Esophagus muscularis mucosa (tissue), 4 donors: ENCODE data around the gene ZNF408. TPM values are rescaled to one million over a fixed set of nuclear protein-coding genes. Genes with fewer than 3 reads are reported as not detected.

Experiments used
- DNase-seq: peaks from one replicate; pipeline ENCODE4 v3.0.0-alpha.2; 2017; ENCODE audit errors: extremely low spot score
- H3K27ac ChIP-seq, 4 donors: fragments of 200-600 bp; sonication (generic); replicated peaks in 1 of 4; 1 replicate in 3 of 4; 2 replicates in 1 of 4; pipeline ENCODE4 v1.5.1; 2016 to 2019; ENCODE audit warnings: mild to moderate bottlenecking in 1 of 4
- H3K27me3 ChIP-seq, 4 donors: fragments of 200-600 bp; sonication (generic); one replicate each; pipeline versions ENCODE4 v1.5.1 to v1.6.0; 2016 to 2019
- H3K36me3 ChIP-seq, 4 donors: fragments of 200-600 bp; sonication (generic); one replicate each; pipeline ENCODE4 v1.5.1; 2016 to 2019
- H3K4me1 ChIP-seq, 4 donors: fragments of 200-600 bp; sonication (generic); one replicate each; pipeline ENCODE4 v1.5.1; 2016 to 2019
- H3K4me3 ChIP-seq, 4 donors: fragments of 200-600 bp; sonication (generic); 1 replicate in 2 of 4; 2 replicates in 2 of 4; pipeline ENCODE4 v1.5.1; 2016 to 2019; ENCODE audit warnings: mild to moderate bottlenecking in 4 of 4, moderate library complexity in 1 of 4
- H3K9me3 ChIP-seq, 4 donors: fragments of 200-600 bp; sonication (generic); 1 replicate in 3 of 4; 2 replicates in 1 of 4; pipeline ENCODE4 v1.5.1; 2016 to 2019
- EP300 ChIP-seq: sonication (generic); formaldehyde crosslinking; IDR thresholded peaks from one replicate; pipeline ENCODE4 v1.6.1; 2017; ENCODE audit warnings: antibody characterized with exemption
- POLR2A ChIP-seq: fragments of 450-650 bp; IDR thresholded peaks from one replicate; pipeline ENCODE4 v1.6.1; 2017; ENCODE audit warnings: antibody characterized with exemption, moderate library complexity, mild to moderate bottlenecking, low read depth
- POLR2AphosphoS5 ChIP-seq, 2 donors: sonication (generic); formaldehyde crosslinking; IDR thresholded peaks; one replicate each; pipeline ENCODE4 v1.6.1; 2017; ENCODE audit warnings: antibody characterized with exemption in 2 of 2
- WGBS: methylation state at CpG from one replicate; pipeline ENCODE4 v1.1.5; 2018; 5-methylcytosine and 5-hydroxymethylcytosine counted together
- intact Hi-C: fragments of 100-400 bp; cut with DNase I; formaldehyde crosslinking; loops from one replicate; pipeline ENCODE4 v1.15.1; 2023
- total RNA-seq, 4 donors: library from RNA; depleted of rRNA; stranded (reverse); fragments of >200 nt; gene quantifications; one replicate each; pipeline versions ENCODE4 v1.1.0 to v1.2.1, GENCODE V29; 2016
- TF ChIP-seq, protein P1 (sequence below), 3 experiments: fragments of 200-600 bp in 2 of 3; fragments of 450-650 bp in 1 of 3; sonication (generic) in 2 of 3; IDR thresholded peaks; one replicate each; pipeline ENCODE4 v1.5.1; 2017 to 2019; ENCODE audit warnings: antibody characterized with exemption in 3 of 3, mild to moderate bottlenecking in 2 of 3, moderate library complexity in 1 of 3

The ZNF408 gene
- total RNA-seq, 4 donors from 2014 or later, result 7.1 to 12.6 (median 10.3) TPM

DNA sequence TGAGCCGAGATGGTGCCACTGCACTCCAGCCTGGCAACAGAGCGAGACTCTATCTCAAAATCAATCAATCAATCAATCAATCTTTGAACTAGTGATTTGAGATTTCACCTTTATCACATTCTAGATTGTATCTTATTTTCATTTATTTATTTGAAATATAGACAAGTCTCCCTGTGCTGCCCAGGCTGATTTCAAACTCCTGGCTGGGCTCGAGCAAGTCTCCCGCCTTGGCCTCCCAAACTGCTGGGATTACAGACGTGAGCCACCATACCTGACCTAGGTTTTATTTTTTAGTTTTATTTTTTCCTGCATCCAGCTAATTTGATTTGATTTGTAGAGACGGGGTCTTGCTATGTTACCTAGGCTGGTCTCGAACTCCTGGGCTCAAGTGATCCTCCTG, 35.3 kb downstream of the ZNF408 start:
- intact Hi-C loops, result no loop called here
- no peaks in the 10 kb centered on the region for H3K27me3 ChIP-seq
- TF ChIP-seq, protein P1, sequence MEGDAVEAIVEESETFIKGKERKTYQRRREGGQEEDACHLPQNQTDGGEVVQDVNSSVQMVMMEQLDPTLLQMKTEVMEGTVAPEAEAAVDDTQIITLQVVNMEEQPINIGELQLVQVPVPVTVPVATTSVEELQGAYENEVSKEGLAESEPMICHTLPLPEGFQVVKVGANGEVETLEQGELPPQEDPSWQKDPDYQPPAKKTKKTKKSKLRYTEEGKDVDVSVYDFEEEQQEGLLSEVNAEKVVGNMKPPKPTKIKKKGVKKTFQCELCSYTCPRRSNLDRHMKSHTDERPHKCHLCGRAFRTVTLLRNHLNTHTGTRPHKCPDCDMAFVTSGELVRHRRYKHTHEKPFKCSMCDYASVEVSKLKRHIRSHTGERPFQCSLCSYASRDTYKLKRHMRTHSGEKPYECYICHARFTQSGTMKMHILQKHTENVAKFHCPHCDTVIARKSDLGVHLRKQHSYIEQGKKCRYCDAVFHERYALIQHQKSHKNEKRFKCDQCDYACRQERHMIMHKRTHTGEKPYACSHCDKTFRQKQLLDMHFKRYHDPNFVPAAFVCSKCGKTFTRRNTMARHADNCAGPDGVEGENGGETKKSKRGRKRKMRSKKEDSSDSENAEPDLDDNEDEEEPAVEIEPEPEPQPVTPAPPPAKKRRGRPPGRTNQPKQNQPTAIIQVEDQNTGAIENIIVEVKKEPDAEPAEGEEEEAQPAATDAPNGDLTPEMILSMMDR (IDR thresholded peaks at IDR 0.05), result no peak
- TF ChIP-seq EP300 (no peak), POLR2A (no peak), POLR2AphosphoS5 (IDR thresholded peaks at IDR 0.05) (no peak)
- no peaks in the 10 kb centered on the region for H3K4me1 ChIP-seq
- H3K9me3 ChIP-seq, result no peaks in the 10 kb centered on the region
- H3K27ac ChIP-seq, result no peak overlapping the region
- WGBS, result 88% methylated on average over 7 of the region's 7 CpGs
- DNase-seq, result no peak
- H3K4me3 ChIP-seq, result no peak overlapping the region
- peaks cover 0 to 5% (median 2%) of the 10 kb centered on the region in 4 donors for H3K36me3 ChIP-seq

DNA sequence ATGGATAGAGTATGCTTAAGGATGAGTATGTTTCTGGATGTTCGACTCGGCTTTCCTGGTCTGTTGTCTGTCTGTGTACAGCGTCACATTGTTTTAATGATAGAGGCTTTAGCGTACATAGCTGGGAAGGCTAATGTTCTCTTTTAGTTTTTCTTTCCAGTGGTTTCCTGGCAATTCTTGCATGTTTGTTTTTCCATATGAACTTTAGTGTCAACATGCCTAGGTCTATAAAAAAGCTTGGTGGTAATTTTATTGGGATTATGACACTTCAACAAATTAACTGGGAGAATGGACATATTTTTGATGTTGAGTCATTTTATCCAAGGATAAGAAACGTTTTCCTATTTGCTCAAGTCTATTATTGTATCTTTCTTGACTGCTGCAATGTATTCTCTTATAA, 35.8 kb downstream of the ZNF408 start:
- Histone ChIP-seq H3K27ac (no peak overlapping the region), H3K4me3 (no peak overlapping the region), H3K27me3 (no peaks in the 10 kb centered on the region), H3K36me3 (peaks cover 0 to 10% (median 7%) of the 10 kb centered on the region in 4 donors), H3K4me1 (no peaks in the 10 kb centered on the region), H3K9me3 (no peaks in the 10 kb centered on the region)
- no peak for DNase-seq
- intact Hi-C loops, result no loop called here
- WGBS, result 73% methylated on average over 5 of the region's 5 CpGs
- no peak for TF ChIP-seq EP300
- TF ChIP-seq POLR2A, result no peak
- no peak for TF ChIP-seq POLR2AphosphoS5 (IDR thresholded peaks at IDR 0.05)
- TF ChIP-seq, protein P1 (IDR thresholded peaks at IDR 0.05), result no peak

DNA sequence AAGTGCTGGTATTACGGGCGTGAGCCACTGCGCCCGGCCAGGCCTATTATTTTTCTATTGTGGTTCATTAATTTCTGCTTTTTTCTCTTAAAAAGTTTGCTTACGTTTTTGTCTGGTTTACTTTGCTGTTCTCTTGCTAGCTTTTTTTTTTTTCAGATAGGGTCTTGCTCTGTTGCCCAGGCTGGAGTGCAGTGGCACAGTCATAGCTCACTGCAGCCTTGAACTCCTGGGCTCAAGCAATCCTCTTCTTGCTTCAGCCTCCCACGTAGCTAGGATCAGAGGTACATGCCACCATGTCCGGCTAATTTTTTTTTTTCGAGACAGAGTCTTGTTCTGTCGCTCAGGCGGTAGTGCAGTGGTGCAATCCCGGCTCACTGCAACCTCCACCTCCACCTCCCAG, 36.9 kb downstream of the ZNF408 start:
- no peak overlapping the region for H3K27ac ChIP-seq
- no peak for TF ChIP-seq EP300
- TF ChIP-seq, protein P1 (IDR thresholded peaks at IDR 0.05), result no peak
- no peaks in the 10 kb centered on the region for H3K9me3 ChIP-seq
- 93% methylated on average over 11 of the region's 11 CpGs for whole genome bisulfite sequencing
- intact Hi-C loops, result no loop called here
- DNase-seq, result no peak
- no peaks in the 10 kb centered on the region for H3K4me1 ChIP-seq
- no peak overlapping the region for H3K4me3 ChIP-seq
- peaks cover 3 to 20% (median 17%) of the 10 kb centered on the region in 4 donors for H3K36me3 ChIP-seq
- no peaks in the 10 kb centered on the region for H3K27me3 ChIP-seq

DNA sequence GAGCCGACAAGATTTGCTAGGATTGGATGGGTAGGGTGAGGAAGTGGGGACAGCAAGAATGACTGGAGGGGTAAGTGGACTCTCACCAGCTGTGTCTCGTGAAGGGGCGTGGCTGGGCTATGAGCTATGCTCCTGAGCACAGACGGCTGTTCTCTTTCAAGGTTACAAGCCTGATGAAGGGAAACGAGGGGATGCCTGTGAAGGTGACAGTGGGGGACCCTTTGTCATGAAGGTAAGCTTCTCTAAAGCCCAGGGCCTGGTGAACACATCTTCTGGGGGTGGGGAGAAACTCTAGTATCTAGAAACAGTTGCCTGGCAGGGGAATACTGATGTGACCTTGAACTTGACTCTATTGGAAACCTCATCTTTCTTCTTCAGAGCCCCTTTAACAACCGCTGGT, 38.1 kb downstream of the ZNF408 start:
- intact Hi-C loops, result no loop called here
- no peak overlapping the region for H3K27ac ChIP-seq
- H3K36me3 ChIP-seq, result peaks cover 14 to 32% (median 29%) of the 10 kb centered on the region in 4 donors
- H3K9me3 ChIP-seq, result no peaks in the 10 kb centered on the region
- DNase-seq, result no peak
- H3K4me3 ChIP-seq, result no peak overlapping the region
- 74% methylated on average over 6 of the region's 6 CpGs for WGBS
- TF ChIP-seq POLR2A, result no peak
- TF ChIP-seq EP300, result no peak
- TF ChIP-seq, protein P1 (IDR thresholded peaks at IDR 0.05), result no peak
- TF ChIP-seq POLR2AphosphoS5 (IDR thresholded peaks at IDR 0.05), result no peak
- H3K27me3 ChIP-seq, result no peaks in the 10 kb centered on the region
- H3K4me1 ChIP-seq, result no peaks in the 10 kb centered on the region
